ENCODE data around the gene FHIT.

- TF ChIP-seq CTCF (IDR thresholded peaks at IDR 0.05) (no peak), POLR2A (IDR thresholded peaks at IDR 0.05) (no peak)
Observed at GRCh38 chr3:59727902-59728586, 1523.2 kb downstream of the FHIT start.
